Measurements from ENCODE around the gene SGCG.
A peak's percentile ranks its signal among the peaks of the same experiment; 100 is the strongest.

Gene SGCG

DNA sequence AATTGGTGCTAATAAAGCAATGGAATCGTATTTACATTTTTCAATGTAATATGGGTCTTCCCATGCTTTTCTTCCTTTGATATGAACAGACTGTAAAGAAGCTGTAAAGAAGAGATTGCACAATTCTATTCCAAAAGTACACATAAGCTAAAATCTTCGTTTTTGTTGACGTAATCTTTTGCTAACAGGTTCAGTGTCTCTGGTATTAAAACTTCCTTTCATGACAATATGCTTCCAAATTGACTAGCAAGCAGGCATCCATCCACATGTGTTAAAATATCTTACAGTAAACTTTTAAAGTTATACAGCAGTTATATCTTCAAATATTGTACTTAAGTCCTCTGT, 19.3 kb upstream of the SGCG start:
- no peaks in the 10 kb centered on the region for H3K27me3 ChIP-seq (ENCODE audit: insufficient read depth, low read length)
- no peak overlapping the region for H3K4me3 ChIP-seq (ENCODE audit: low read depth, low read length, poor library complexity, severe bottlenecking)
- no peak overlapping the region for H2AFZ ChIP-seq (ENCODE audit: low read length)

DNA sequence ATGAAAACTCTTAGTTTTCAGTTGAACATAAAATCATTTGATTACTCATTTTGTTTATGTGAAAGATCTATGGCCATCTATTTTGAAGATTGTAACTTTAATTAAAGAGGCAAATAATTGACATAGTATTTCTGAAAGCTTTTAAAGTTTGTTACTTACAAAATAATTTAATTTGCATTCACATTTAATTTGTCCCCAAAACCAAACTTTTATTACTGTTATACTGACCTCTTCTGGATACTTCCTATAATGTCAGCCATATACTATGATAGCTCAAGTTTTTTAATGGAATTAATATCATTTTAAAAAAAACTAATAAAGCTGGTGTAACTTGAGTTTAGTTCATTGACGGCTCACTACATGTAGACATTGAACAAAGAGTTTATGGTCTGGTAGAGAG, 4.9 kb upstream of the SGCG start:
- no peaks in the 10 kb centered on the region for H3K9me2 ChIP-seq (ENCODE audit: low read depth, low read length)
- no peak overlapping the region for H3K4me3 ChIP-seq (ENCODE audit: low read depth, low read length, poor library complexity, severe bottlenecking)
- TF ChIP-seq CTCF (IDR thresholded peaks at IDR 0.05; ENCODE audit: low read length) = peak; percentile 34
- TF ChIP-seq EZH2 (IDR thresholded peaks at IDR 0.05; ENCODE audit: borderline replicate concordance, low read length) = no peak
- no peaks in the 10 kb centered on the region for H3K36me3 ChIP-seq (ENCODE audit: insufficient read depth, low read length)
- H3K9me3 ChIP-seq (ENCODE audit: low read length) = no peaks in the 10 kb centered on the region
- no peak overlapping the region for H3K9ac ChIP-seq (ENCODE audit: low read length)
- H4K20me1 ChIP-seq (ENCODE audit: insufficient read depth, low read length) = no peaks in the 10 kb centered on the region
- H3K79me2 ChIP-seq (ENCODE audit: insufficient read depth, low read length) = no peaks in the 10 kb centered on the region
- no peak overlapping the region for H3K4me2 ChIP-seq (ENCODE audit: low read length)
- no peaks in the 10 kb centered on the region for H3K4me1 ChIP-seq (ENCODE audit: insufficient read depth, low read length, severe bottlenecking)
- no peaks in the 10 kb centered on the region for H3K27me3 ChIP-seq (ENCODE audit: insufficient read depth, low read length)
- H2AFZ ChIP-seq (ENCODE audit: low read length) = no peak overlapping the region
- no peak overlapping the region for H3K27ac ChIP-seq (ENCODE audit: low read depth, low read length, poor library complexity, severe bottlenecking)
- H3F3A ChIP-seq (ENCODE audit: insufficient read depth, low read length) = no peaks in the 10 kb centered on the region

More for the DNA sequence above, 19.3 kb upstream of the SGCG start:
- Histone ChIP-seq H3K9me3 (ENCODE audit: low read length) (no peaks in the 10 kb centered on the region), H4K20me1 (ENCODE audit: insufficient read depth, low read length) (no peaks in the 10 kb centered on the region), H3F3A (ENCODE audit: insufficient read depth, low read length) (no peaks in the 10 kb centered on the region), H3K4me2 (ENCODE audit: low read length) (no peak overlapping the region), H3K79me2 (ENCODE audit: insufficient read depth, low read length) (no peaks in the 10 kb centered on the region), H3K4me1 (ENCODE audit: insufficient read depth, low read length, severe bottlenecking) (no peaks in the 10 kb centered on the region), H3K9me2 (ENCODE audit: low read depth, low read length) (no peaks in the 10 kb centered on the region), H3K36me3 (ENCODE audit: insufficient read depth, low read length) (no peaks in the 10 kb centered on the region), H3K27ac (ENCODE audit: low read depth, low read length, poor library complexity, severe bottlenecking) (no peak overlapping the region), H3K9ac (ENCODE audit: low read length) (no peak overlapping the region)
- no peak for TF ChIP-seq EZH2 (IDR thresholded peaks at IDR 0.05; ENCODE audit: borderline replicate concordance, low read length)
- TF ChIP-seq CTCF (IDR thresholded peaks at IDR 0.05; ENCODE audit: low read length) = no peak

DNA sequence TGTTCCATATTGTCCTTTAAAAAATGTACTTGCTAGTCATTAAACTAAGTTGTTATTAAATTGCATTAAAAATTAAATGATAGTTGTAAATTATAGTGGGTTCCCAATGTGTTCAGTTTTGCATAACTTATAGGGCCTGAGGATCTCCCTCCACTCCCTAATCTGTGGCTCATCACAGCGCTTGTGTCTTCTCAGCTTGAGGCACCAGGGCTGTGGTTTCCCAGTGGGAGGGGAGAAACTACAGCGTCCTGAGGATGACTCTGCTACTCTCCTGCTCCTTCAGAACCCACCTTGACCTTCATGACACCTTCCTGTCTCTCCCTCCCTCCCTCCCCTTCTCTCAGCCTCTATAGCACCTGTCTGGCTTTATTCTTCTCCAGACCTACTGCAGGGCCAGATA, 1.4 kb downstream of the SGCG start:
- H3K27me3 ChIP-seq (ENCODE audit: insufficient read depth, low read length) = no peaks in the 10 kb centered on the region
- no peak for TF ChIP-seq CTCF (IDR thresholded peaks at IDR 0.05; ENCODE audit: low read length)
- no peak for TF ChIP-seq EZH2 (IDR thresholded peaks at IDR 0.05; ENCODE audit: borderline replicate concordance, low read length)

More for the DNA sequence above, 1.4 kb downstream of the SGCG start:
- H4K20me1 ChIP-seq (ENCODE audit: insufficient read depth, low read length) = no peaks in the 10 kb centered on the region
- H3K4me1 ChIP-seq (ENCODE audit: insufficient read depth, low read length, severe bottlenecking) = no peaks in the 10 kb centered on the region
- no peak overlapping the region for H3K9ac ChIP-seq (ENCODE audit: low read length)
- no peaks in the 10 kb centered on the region for H3K9me3 ChIP-seq (ENCODE audit: low read length)
- no peaks in the 10 kb centered on the region for H3K9me2 ChIP-seq (ENCODE audit: low read depth, low read length)
- H3K79me2 ChIP-seq (ENCODE audit: insufficient read depth, low read length) = no peaks in the 10 kb centered on the region
- no peaks in the 10 kb centered on the region for H3F3A ChIP-seq (ENCODE audit: insufficient read depth, low read length)
- no peak overlapping the region for H3K4me3 ChIP-seq (ENCODE audit: low read depth, low read length, poor library complexity, severe bottlenecking)
- no peaks in the 10 kb centered on the region for H3K36me3 ChIP-seq (ENCODE audit: insufficient read depth, low read length)
- no peak overlapping the region for H3K27ac ChIP-seq (ENCODE audit: low read depth, low read length, poor library complexity, severe bottlenecking)
- no peak overlapping the region for H2AFZ ChIP-seq (ENCODE audit: low read length)
- H3K4me2 ChIP-seq (ENCODE audit: low read length) = no peak overlapping the region
